H1 (cell line): ENCODE measurements around the gene KCNQ1OT1. TPM values are rescaled to one million over a fixed set of nuclear protein-coding genes. Genes with fewer than 3 reads are reported as not detected.

Experiments
- CREB1 ChIP-seq: IDR thresholded peaks from 2 replicates; pipeline ENCODE4 v1.6.1; 2012; ENCODE audit warnings: inconsistent platforms
- FOSL1 ChIP-seq: IDR thresholded peaks from 2 replicates; pipeline ENCODE4 v1.6.1; 2011; ENCODE audit warnings: mild to moderate bottlenecking, low read depth, low read length, moderate library complexity; ENCODE audit not compliant: insufficient read depth
- polyA plus RNA-seq, 7 experiments: library from polyadenylated mRNA; depleted of rRNA in 3 of 7; stranded (reverse) in 5 of 7; unstranded in 2 of 7; fragments of >200 nt in 5 of 7; fragments of 200-250 nt in 2 of 7; gene quantifications; 1 replicate in 5 of 7; 2 replicates in 1 of 7; 4 replicates in 1 of 7; pipeline versions ENCODE4 v1.2.1 to v1.2.3, GENCODE V29; 2011 to 2013; ENCODE audit warnings: missing spikeins in 2 of 7, mixed read lengths in 2 of 7
- total RNA-seq: library from RNA; stranded (reverse); fragmentation: NEBNext Ultra II Directional; extraction: Animal tissue kit (Norgen Biotek cat#: 25700); gene quantifications from 2 replicates; pipeline ENCODE4 v1.2.1, GENCODE V29; 2021

Gene KCNQ1OT1
- total and polyA plus RNA-seq, 2 of the 8 experiments (the other 6 are each of a cell fraction or from before 2014, with no cell fraction given) = 0.21 to 1.2 TPM

DNA sequence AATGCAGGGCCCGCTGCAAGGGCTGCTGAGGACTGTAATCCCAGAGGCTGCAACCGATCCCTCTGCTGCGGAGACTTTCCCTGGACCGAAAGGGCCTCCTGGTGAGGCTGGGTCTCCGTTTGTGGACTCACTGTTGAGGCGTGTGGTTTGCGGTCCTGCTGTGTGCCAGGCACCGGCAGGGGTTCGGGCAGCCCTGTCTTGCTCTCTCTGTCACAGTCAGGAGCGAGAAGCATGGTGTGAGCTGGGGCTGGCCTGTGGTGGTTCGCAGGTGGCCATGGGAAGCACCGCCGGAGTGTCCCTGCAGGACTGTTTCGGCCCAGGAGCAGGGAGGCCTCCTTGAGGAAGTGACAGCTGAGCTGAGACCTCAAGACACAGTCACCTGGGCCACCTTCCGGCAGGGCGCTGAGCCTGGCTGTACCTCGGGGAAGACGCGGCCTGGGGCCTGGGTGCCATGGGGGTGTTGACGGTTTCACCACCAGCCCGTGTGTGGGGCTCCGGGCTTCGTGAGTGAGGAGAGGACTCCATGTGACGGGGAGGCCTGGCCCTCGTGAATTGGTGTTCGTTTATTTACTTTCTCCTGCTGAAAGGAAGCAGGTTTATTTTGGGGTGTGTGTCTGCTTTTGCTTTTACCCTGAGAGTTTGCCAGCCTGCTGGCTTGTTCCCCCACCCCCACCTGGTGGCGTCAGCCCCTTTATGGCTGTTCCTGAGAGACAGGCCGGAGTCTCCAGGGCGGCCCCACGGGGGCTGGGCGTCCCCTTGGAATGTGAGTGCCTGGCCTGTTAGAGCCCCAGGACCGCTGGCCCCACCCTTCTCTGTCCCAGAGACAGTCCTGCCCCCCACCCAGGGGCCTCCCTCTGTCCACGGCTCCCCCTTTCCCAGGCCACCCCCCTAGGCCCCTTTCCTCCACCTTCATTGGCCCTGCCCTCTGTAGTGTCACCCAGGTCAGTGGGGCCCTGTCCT, 122.5 kb downstream of the KCNQ1OT1 start (continued):
- TF ChIP-seq FOSL1 (no peak), CREB1 (no peak)
